Panc1 (cell line): ENCODE data around the gene KLF18. TPM values are rescaled to one million over a fixed set of nuclear protein-coding genes. Genes with fewer than 3 reads are reported as not detected.

Experiments
- ATAC-seq: fragments of 200-7000 bp; cut with Tn5 transposase; 2 replicates; pipeline ENCODE4 v1.9.1; 2020; ENCODE audit warnings: mild to moderate bottlenecking, moderate library complexity
- BruUV-seq: library from RNA; stranded (reverse); fragments of 400-500 nt; replicated peaks from 2 replicates; lab custom pipeline; 2021; lab: Mats Ljungman, UMichigan
- CTCF ChIA-PET: fragments of 300-600 bp; sonication (Branson Sonifier 250); formaldehyde crosslinking; loops from one replicate; lab custom pipeline; 2022; ENCODE audit warnings: antibody characterized with exemption; lab: Charles Lee
- POLR2A ChIA-PET: fragments of 300-600 bp; sonication (Branson Sonifier 250); formaldehyde crosslinking; loops from one replicate; lab custom pipeline; 2022; ENCODE audit warnings: antibody characterized with exemption; lab: Charles Lee
- DNase-seq: peaks from one replicate; pipeline ENCODE4 v3.0.0-alpha.2; 2010; ENCODE audit warnings: low read depth, low spot score
- H3K27ac ChIP-seq: 2 replicates; pipeline ENCODE4 v1.5.1; 2011; ENCODE audit warnings: mild to moderate bottlenecking, low read length, inconsistent platforms
- H3K27me3 ChIP-seq: fragments of 200-500 bp; sonication (Bioruptor generic); 2 replicates; pipeline ENCODE4 v1.6.0; 2014; ENCODE audit warnings: low read length, inconsistent platforms; ENCODE audit not compliant: control insufficient read depth, insufficient read depth
- H3K36me3 ChIP-seq: fragments of 200-500 bp; sonication (Bioruptor generic); 2 replicates; pipeline ENCODE4 v1.5.1; 2014; ENCODE audit warnings: inconsistent platforms, mild to moderate bottlenecking, low read length, moderate library complexity; ENCODE audit not compliant: control insufficient read depth, insufficient read depth
- H3K4me1 ChIP-seq: 2 replicates; pipeline ENCODE4 v1.5.1; 2011; ENCODE audit warnings: inconsistent platforms, mild to moderate bottlenecking, low read length, moderate library complexity; ENCODE audit not compliant: control insufficient read depth, insufficient read depth
- H3K4me3 ChIP-seq, 2 experiments: 2 replicates each; pipeline ENCODE4 v1.5.1; 2011 to 2012; ENCODE audit warnings: low read depth in 2 of 2, low read length in 2 of 2, mild to moderate bottlenecking in 2 of 2, inconsistent platforms in 1 of 2, moderate library complexity in 1 of 2
- H3K9me3 ChIP-seq: fragments of 200-500 bp; sonication (Bioruptor generic); 2 replicates; pipeline ENCODE4 v1.5.1; 2014; ENCODE audit warnings: low read depth, mild to moderate bottlenecking, inconsistent platforms, low read length, moderate library complexity; ENCODE audit not compliant: control insufficient read depth, insufficient read depth
- POLR2AphosphoS5 ChIP-seq: IDR thresholded peaks from 2 replicates; pipeline ENCODE4 v1.6.1; 2012; ENCODE audit warnings: mild to moderate bottlenecking, low read depth, low read length, moderate library complexity
- SIN3A ChIP-seq: IDR thresholded peaks from 2 replicates; pipeline ENCODE4 v1.6.1; 2012; ENCODE audit warnings: low read depth, mild to moderate bottlenecking, low read length, moderate library complexity, borderline replicate concordance; ENCODE audit not compliant: insufficient read depth
- TCF7L2 ChIP-seq: IDR thresholded peaks from 2 replicates; pipeline ENCODE4 v1.6.1; 2011; ENCODE audit warnings: mild to moderate bottlenecking, low read depth, low read length, inconsistent platforms
- in situ Hi-C: cut with HindIII; loops from 2 replicates; pipeline ENCODE4 v1.10.0; 2016; ENCODE audit warnings: low sequenced_read_pairs, low pct_unique_long_range_greater_than_20kb
- intact Hi-C: fragments of 100-400 bp; cut with micrococcal nuclease; formaldehyde crosslinking; loops from one replicate; pipeline ENCODE4 v1.10.0; 2022; ENCODE audit not compliant: unreplicated experiment
- total RNA-seq: library from RNA; stranded (reverse); gene quantifications from one replicate; pipeline ENCODE4 v1.2.1, GENCODE V29; 2021; ENCODE audit not compliant: unreplicated experiment
- TF ChIP-seq, protein P1 (sequence below): fragments of 450-650 bp; IDR thresholded peaks from 2 replicates; pipeline ENCODE4 v1.5.1; 2017; ENCODE audit warnings: mild to moderate bottlenecking
- TF ChIP-seq, protein P2 (sequence below), 2 experiments: IDR thresholded peaks; 2 replicates each; pipeline ENCODE4 v1.6.1; 2011 to 2012; ENCODE audit warnings: low read depth in 2 of 2, control low read depth in 1 of 2, low read length in 1 of 2, mild to moderate bottlenecking in 1 of 2, moderate library complexity in 1 of 2; ENCODE audit not compliant: insufficient read depth in 1 of 2

KLF18 gene
- total RNA-seq, 1 experiment from 2014 or later = not detected

DNA sequence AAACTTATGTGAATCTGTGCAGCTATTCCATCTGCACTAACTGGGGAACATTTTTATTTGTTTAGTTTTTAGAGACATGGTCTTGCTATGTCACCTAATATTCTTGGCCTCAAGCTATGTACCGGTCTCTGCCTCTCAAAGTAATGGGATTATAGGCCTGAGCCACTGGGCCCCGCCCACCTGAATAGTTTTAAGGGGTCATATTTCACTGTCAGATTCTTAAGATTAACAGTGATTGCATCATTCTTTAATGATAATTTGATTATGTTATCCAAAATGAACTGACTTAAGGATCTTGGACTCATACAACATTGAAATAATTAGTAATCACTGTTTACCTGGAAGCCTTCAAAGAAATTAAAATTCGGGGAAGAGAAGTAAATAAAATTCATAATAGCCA, 12.6 kb upstream of the KLF18 start:
- intact Hi-C loops (no loop called here), in situ Hi-C loops (loop anchor here (5.0 kb wide), 1 partner anchor 52 kb away; no protein-coding TSS in a partner anchor)
- DNase-seq (no peak), ATAC-seq (no peak)
- TF ChIP-seq TCF7L2 (no peak), POLR2AphosphoS5 (no peak), SIN3A (no peak)
- TF ChIP-seq, protein P1, sequence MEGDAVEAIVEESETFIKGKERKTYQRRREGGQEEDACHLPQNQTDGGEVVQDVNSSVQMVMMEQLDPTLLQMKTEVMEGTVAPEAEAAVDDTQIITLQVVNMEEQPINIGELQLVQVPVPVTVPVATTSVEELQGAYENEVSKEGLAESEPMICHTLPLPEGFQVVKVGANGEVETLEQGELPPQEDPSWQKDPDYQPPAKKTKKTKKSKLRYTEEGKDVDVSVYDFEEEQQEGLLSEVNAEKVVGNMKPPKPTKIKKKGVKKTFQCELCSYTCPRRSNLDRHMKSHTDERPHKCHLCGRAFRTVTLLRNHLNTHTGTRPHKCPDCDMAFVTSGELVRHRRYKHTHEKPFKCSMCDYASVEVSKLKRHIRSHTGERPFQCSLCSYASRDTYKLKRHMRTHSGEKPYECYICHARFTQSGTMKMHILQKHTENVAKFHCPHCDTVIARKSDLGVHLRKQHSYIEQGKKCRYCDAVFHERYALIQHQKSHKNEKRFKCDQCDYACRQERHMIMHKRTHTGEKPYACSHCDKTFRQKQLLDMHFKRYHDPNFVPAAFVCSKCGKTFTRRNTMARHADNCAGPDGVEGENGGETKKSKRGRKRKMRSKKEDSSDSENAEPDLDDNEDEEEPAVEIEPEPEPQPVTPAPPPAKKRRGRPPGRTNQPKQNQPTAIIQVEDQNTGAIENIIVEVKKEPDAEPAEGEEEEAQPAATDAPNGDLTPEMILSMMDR = no peak
- TF ChIP-seq, protein P2, sequence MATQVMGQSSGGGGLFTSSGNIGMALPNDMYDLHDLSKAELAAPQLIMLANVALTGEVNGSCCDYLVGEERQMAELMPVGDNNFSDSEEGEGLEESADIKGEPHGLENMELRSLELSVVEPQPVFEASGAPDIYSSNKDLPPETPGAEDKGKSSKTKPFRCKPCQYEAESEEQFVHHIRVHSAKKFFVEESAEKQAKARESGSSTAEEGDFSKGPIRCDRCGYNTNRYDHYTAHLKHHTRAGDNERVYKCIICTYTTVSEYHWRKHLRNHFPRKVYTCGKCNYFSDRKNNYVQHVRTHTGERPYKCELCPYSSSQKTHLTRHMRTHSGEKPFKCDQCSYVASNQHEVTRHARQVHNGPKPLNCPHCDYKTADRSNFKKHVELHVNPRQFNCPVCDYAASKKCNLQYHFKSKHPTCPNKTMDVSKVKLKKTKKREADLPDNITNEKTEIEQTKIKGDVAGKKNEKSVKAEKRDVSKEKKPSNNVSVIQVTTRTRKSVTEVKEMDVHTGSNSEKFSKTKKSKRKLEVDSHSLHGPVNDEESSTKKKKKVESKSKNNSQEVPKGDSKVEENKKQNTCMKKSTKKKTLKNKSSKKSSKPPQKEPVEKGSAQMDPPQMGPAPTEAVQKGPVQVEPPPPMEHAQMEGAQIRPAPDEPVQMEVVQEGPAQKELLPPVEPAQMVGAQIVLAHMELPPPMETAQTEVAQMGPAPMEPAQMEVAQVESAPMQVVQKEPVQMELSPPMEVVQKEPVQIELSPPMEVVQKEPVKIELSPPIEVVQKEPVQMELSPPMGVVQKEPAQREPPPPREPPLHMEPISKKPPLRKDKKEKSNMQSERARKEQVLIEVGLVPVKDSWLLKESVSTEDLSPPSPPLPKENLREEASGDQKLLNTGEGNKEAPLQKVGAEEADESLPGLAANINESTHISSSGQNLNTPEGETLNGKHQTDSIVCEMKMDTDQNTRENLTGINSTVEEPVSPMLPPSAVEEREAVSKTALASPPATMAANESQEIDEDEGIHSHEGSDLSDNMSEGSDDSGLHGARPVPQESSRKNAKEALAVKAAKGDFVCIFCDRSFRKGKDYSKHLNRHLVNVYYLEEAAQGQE (IDR thresholded peaks at IDR 0.05; ENCODE audit: insufficient read depth in 1 of 2, low read depth in 2 of 2, low read length in 1 of 2) = no peak
- Histone ChIP-seq H3K36me3 (no peaks in the 10 kb centered on the region), H3K4me1 (peaks cover 14% of the 10 kb centered on the region), H3K4me3 (no peak overlapping the region), H3K27me3 (no peaks in the 10 kb centered on the region), H3K27ac (no peak overlapping the region; the same call in 1 of the 2 replicates), H3K9me3 (no peaks in the 10 kb centered on the region)
- ChIA-PET POLR2A (interaction anchor here (0.6 kb wide), 1 partner anchor 12 kb away, joined by 4 read pairs; no protein-coding TSS in a partner anchor), CTCF (no interaction called here)
- BruUV-seq = no TSS peak

DNA sequence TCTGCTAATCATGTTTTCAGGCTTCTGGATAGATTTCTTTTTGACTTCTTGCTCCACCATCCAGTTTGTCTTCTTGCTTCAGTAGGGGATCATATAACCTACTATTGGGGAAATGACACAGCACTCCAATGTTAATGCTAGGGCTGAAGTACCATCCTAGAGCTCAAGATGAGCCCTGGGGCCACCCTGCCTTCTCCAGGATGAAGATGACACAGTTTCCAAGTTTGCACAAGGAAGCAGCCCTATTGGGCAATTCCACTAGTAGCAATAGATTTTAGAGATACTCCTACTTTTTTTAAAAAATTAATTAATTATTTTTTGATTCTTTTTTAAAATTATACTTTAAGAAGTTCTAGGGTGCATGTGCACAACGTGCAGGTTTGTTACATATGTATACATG, 11.3 kb upstream of the KLF18 start:
- ATAC-seq (no peak), DNase-seq (no peak)
- POLR2A ChIA-PET = no interaction called here
- in situ Hi-C loops = loop anchor here (5.0 kb wide), 1 partner anchor 50 kb away; no protein-coding TSS in a partner anchor
- TF ChIP-seq, protein P2 (IDR thresholded peaks at IDR 0.05; ENCODE audit: insufficient read depth in 1 of 2, low read depth in 2 of 2, low read length in 1 of 2) = no peak
- TF ChIP-seq POLR2AphosphoS5 = no peak
- BruUV-seq = no TSS peak
- Histone ChIP-seq H3K4me1 (peaks cover 14% of the 10 kb centered on the region), H3K27ac (no peak overlapping the region), H3K4me3 (no peak overlapping the region), H3K27me3 (no peaks in the 10 kb centered on the region), H3K36me3 (no peaks in the 10 kb centered on the region), H3K9me3 (no peaks in the 10 kb centered on the region)
- CTCF ChIA-PET = no interaction called here
- intact Hi-C loops = no loop called here
